Pons (tissue), 1 donor: Measurements from ENCODE around the gene DGKG.

Experiments used
- DNase-seq: peaks from one replicate; pipeline ENCODE4 v3.0.0-alpha.2; 2016; ENCODE audit warnings: low spot score

The DGKG gene

GRCh38 chr3:186239321-186239720 lies 122.7 kb downstream of the DGKG start:
- peak; percentile 46 for DNase-seq

- DNase-seq: no peak
These were observed 124.1 kb downstream of the DGKG start for GRCh38 chr3:186237915-186238314.

- no peak for DNase-seq
These were observed 125.5 kb downstream of the DGKG start for GRCh38 chr3:186236357-186237020.

- DNase-seq: no peak
These were observed 126.5 kb downstream of the DGKG start for GRCh38 chr3:186235554-186235953.

- DNase-seq: no peak
These were observed 127.9 kb downstream of the DGKG start for GRCh38 chr3:186234152-186234551.

- no peak for DNase-seq
These were observed 135.6 kb downstream of the DGKG start for GRCh38 chr3:186226482-186226881.

- no peak for DNase-seq
These were observed 136.4 kb downstream of the DGKG start for GRCh38 chr3:186225603-186226002.

GRCh38 chr3:186224041-186224610 lies 137.9 kb downstream of the DGKG start:
- no peak for DNase-seq

- no peak for DNase-seq
These were observed 138.6 kb downstream of the DGKG start for GRCh38 chr3:186223476-186223875.

GRCh38 chr3:186221760-186222378 lies 140.2 kb downstream of the DGKG start:
- no peak for DNase-seq

GRCh38 chr3:186220911-186221645 lies 141.0 kb downstream of the DGKG start:
- DNase-seq: peak; percentile 92

- no peak for DNase-seq
These were observed 141.7 kb downstream of the DGKG start for GRCh38 chr3:186220365-186220764.

GRCh38 chr3:186219211-186219638 lies 142.8 kb downstream of the DGKG start:
- peak; percentile 73 for DNase-seq

- no peak for DNase-seq
These were observed 143.6 kb downstream of the DGKG start for GRCh38 chr3:186218421-186218820.

- no peak for DNase-seq
These were observed 144.2 kb downstream of the DGKG start for GRCh38 chr3:186217820-186218164.

GRCh38 chr3:186216900-186217819 lies 144.9 kb downstream of the DGKG start:
- no peak for DNase-seq

GRCh38 chr3:186214670-186215069 lies 147.4 kb downstream of the DGKG start:
- no peak for DNase-seq

GRCh38 chr3:186213946-186214345 lies 148.1 kb downstream of the DGKG start:
- DNase-seq: no peak

- no peak for DNase-seq
These were observed 149.4 kb downstream of the DGKG start for GRCh38 chr3:186212611-186213010.

GRCh38 chr3:186210852-186211500 lies 151.1 kb downstream of the DGKG start:
- no peak for DNase-seq
